ENCODE data around the gene FAM151B. TPM values are rescaled to one million over a fixed set of nuclear protein-coding genes. Genes with fewer than 3 reads are reported as not detected.
"Not testable (repeated sequence)": the region's sequence is repeated elsewhere in the genome, so short reads cannot be mapped to it uniquely, and the experiment has no call there.

FAM151B gene
- total RNA-seq, 1 donor from 2014 or later, result 3.9 TPM

- Histone ChIP-seq H3K4me1 (no peaks in the 10 kb centered on the region), H3K79me2 (ENCODE audit: low read depth) (no peaks in the 10 kb centered on the region), H3K36me3 (no peaks in the 10 kb centered on the region), H4K20me1 (ENCODE audit: low read depth) (no peaks in the 10 kb centered on the region), H2AFZ (replicated peaks) (no peak overlapping the region), H3K4me3 (no peak overlapping the region), H3K9me3 (ENCODE audit: low read depth) (no peaks in the 10 kb centered on the region), H3F3A (ENCODE audit: low read depth) (peaks cover 4% of the 10 kb centered on the region), H3K4me2 (no peak overlapping the region), H3K27ac (no peak overlapping the region), H3K9ac (no peak overlapping the region), H3K27me3 (peaks cover 20% of the 10 kb centered on the region)
- Mint-ChIP-seq H3K9me3 (peaks cover 4% of the 10 kb centered on the region), H3K4me1 (no peaks in the 10 kb centered on the region), H3K27me3 (ENCODE audit: insufficient read depth, low read depth) (peaks cover 5% of the 10 kb centered on the region), H3K27ac (no peak overlapping the region), H3K36me3 (no peaks in the 10 kb centered on the region), H3K4me3 (no peak overlapping the region)
- no peak for DNase-seq (ENCODE audit: low spot score)
- TF ChIP-seq EZH2phosphoT487 (IDR thresholded peaks at IDR 0.05), result no peak
- no peak for TF ChIP-seq EZH2 (IDR thresholded peaks at IDR 0.05)
- TF ChIP-seq CTCF (IDR thresholded peaks at IDR 0.05), result no peak
Measured at GRCh38 chr5:80579050-80579449, 91.2 kb downstream of the FAM151B start.

- H3K27me3 Mint-ChIP-seq (ENCODE audit: insufficient read depth, low read depth); H3K9me3 ChIP-seq (ENCODE audit: low read depth); H3K9ac ChIP-seq; H3K4me1 Mint-ChIP-seq; H3K27ac Mint-ChIP-seq; H3K4me2 ChIP-seq; DNase-seq (ENCODE audit: low spot score); H3K27ac ChIP-seq; H3K9me3 Mint-ChIP-seq; H2AFZ ChIP-seq (replicated peaks); H3F3A ChIP-seq (ENCODE audit: low read depth); H3K36me3 ChIP-seq; H3K36me3 Mint-ChIP-seq; H3K4me3 Mint-ChIP-seq; H3K4me3 ChIP-seq; H3K79me2 ChIP-seq (ENCODE audit: low read depth); H4K20me1 ChIP-seq (ENCODE audit: low read depth); H3K4me1 ChIP-seq: not testable (repeated sequence)
- H3K27me3 ChIP-seq, result peaks cover 11% of the 10 kb centered on the region
Measured at GRCh38 chr5:80580291-80580690, 92.4 kb downstream of the FAM151B start.

GRCh38 chr5:80584770-80585169 lies 96.9 kb downstream of the FAM151B start:
- Histone ChIP-seq H3K4me2 (no peak overlapping the region), H3K79me2 (ENCODE audit: low read depth) (no peaks in the 10 kb centered on the region), H3K27ac (no peak overlapping the region), H3K36me3 (no peaks in the 10 kb centered on the region), H3K4me3 (no peak overlapping the region), H3K9me3 (ENCODE audit: low read depth) (no peaks in the 10 kb centered on the region), H3K4me1 (no peaks in the 10 kb centered on the region), H2AFZ (replicated peaks) (no peak overlapping the region), H3K9ac (no peak overlapping the region), H4K20me1 (ENCODE audit: low read depth) (no peaks in the 10 kb centered on the region), H3F3A (ENCODE audit: low read depth) (peaks cover under 1% of the 10 kb centered on the region), H3K27me3 (no peaks in the 10 kb centered on the region)
- Mint-ChIP-seq H3K4me3 (no peak overlapping the region), H3K36me3 (no peaks in the 10 kb centered on the region), H3K27me3 (ENCODE audit: insufficient read depth, low read depth) (peaks cover 7% of the 10 kb centered on the region), H3K27ac (no peak overlapping the region), H3K4me1 (no peaks in the 10 kb centered on the region), H3K9me3 (peaks cover 3% of the 10 kb centered on the region)
- no peak for DNase-seq (ENCODE audit: low spot score)
- TF ChIP-seq EZH2phosphoT487 (IDR thresholded peaks at IDR 0.05), result no peak
- TF ChIP-seq EZH2 (IDR thresholded peaks at IDR 0.05), result no peak
- no peak for TF ChIP-seq CTCF (IDR thresholded peaks at IDR 0.05)

- Histone ChIP-seq H3K9me3 (ENCODE audit: low read depth) (no peaks in the 10 kb centered on the region), H2AFZ (replicated peaks) (no peak overlapping the region), H3K4me3 (no peak overlapping the region), H3K9ac (no peak overlapping the region), H3K27ac (no peak overlapping the region), H3K4me2 (no peak overlapping the region), H3F3A (ENCODE audit: low read depth) (peaks cover 6% of the 10 kb centered on the region), H4K20me1 (ENCODE audit: low read depth) (no peaks in the 10 kb centered on the region), H3K27me3 (no peaks in the 10 kb centered on the region), H3K36me3 (no peaks in the 10 kb centered on the region), H3K4me1 (peaks cover 9% of the 10 kb centered on the region), H3K79me2 (ENCODE audit: low read depth) (no peaks in the 10 kb centered on the region)
- peaks cover 6% of the 10 kb centered on the region for H3K27me3 Mint-ChIP-seq (ENCODE audit: insufficient read depth, low read depth)
- no peak overlapping the region for H3K27ac Mint-ChIP-seq
- H3K4me3 Mint-ChIP-seq, result no peak overlapping the region
- H3K9me3 Mint-ChIP-seq, result no peaks in the 10 kb centered on the region
- peaks cover 2% of the 10 kb centered on the region for H3K4me1 Mint-ChIP-seq
- TF ChIP-seq EZH2 (IDR thresholded peaks at IDR 0.05) (no peak), CTCF (IDR thresholded peaks at IDR 0.05) (no peak), EZH2phosphoT487 (IDR thresholded peaks at IDR 0.05) (no peak)
- DNase-seq (ENCODE audit: low spot score), result no peak
- H3K36me3 Mint-ChIP-seq, result no peaks in the 10 kb centered on the region
Measured at GRCh38 chr5:80588858-80589540, 101.1 kb downstream of the FAM151B start.

Data from neural progenitor cell (in vitro differentiated cells).